VCaP (cell line): ENCODE measurements around the gene KRT81.
"Not testable (repeated sequence)": the region's sequence is repeated elsewhere in the genome, so short reads cannot be mapped to it uniquely, and the experiment has no call there.

ENCODE experiments used
- H3K27ac ChIP-seq: fragments of 450-650 bp; 2 replicates; pipeline ENCODE4 v1.5.1; 2017
- TF ChIP-seq, protein P1 (sequence below): fragments of 450-650 bp; conservative IDR thresholded peaks from 2 replicates; pipeline ENCODE4 v1.5.1; 2017; ENCODE audit warnings: mild to moderate bottlenecking, moderate library complexity

The KRT81 gene

DNA sequence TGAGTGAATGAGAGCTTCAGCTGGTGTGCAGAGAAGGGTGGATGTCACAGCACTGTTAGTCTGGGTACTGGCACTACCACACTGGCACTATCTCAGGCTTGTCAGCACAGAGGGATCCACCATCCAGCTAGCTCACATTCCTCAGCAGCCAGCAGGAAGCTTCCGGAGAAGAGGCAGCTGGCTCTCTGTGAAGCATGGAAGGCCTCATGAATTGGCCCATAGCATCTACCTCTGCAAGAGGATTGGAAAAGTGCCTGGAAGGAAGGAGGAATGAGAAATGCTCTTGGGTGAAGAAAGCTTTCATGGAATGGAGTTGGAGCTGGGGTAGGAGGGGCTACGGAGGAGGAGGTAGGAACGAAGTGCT lies 19.9 kb upstream of the KRT81 start:
- no peak overlapping the region for H3K27ac ChIP-seq
- TF ChIP-seq, protein P1, sequence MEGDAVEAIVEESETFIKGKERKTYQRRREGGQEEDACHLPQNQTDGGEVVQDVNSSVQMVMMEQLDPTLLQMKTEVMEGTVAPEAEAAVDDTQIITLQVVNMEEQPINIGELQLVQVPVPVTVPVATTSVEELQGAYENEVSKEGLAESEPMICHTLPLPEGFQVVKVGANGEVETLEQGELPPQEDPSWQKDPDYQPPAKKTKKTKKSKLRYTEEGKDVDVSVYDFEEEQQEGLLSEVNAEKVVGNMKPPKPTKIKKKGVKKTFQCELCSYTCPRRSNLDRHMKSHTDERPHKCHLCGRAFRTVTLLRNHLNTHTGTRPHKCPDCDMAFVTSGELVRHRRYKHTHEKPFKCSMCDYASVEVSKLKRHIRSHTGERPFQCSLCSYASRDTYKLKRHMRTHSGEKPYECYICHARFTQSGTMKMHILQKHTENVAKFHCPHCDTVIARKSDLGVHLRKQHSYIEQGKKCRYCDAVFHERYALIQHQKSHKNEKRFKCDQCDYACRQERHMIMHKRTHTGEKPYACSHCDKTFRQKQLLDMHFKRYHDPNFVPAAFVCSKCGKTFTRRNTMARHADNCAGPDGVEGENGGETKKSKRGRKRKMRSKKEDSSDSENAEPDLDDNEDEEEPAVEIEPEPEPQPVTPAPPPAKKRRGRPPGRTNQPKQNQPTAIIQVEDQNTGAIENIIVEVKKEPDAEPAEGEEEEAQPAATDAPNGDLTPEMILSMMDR = no peak

DNA sequence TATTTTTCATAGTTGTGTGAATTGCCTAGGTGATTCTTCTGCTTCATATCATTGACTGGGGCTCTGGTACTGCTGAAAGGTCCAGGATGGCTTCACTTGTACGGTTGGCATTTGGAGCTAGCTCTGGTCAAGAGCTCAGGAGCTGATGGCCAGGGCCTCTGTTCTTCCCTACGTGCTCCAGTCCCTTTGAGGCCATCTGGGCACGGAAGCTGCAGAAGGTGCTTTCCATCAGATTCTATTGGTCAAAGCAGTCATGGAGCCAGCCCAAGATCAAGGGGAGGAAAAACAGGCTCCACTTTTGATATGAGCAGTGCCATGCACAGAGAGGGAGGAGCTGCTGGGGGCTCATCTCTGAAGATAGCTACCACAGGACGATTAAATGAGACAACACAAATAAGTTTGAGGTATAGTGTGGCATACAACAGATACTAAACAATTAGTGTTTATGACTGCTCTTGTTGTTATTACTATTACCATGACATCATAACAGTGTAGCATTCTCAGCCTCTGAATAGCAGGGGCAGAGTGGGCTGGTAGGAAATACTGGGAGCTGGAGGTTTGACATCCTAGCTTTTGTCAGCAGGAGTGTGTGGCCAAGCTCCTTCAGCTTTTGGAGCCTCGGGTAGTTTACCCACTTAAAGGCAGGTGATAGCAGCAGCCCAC lies 19.4 kb upstream of the KRT81 start:
- TF ChIP-seq, protein P1 = no peak

DNA sequence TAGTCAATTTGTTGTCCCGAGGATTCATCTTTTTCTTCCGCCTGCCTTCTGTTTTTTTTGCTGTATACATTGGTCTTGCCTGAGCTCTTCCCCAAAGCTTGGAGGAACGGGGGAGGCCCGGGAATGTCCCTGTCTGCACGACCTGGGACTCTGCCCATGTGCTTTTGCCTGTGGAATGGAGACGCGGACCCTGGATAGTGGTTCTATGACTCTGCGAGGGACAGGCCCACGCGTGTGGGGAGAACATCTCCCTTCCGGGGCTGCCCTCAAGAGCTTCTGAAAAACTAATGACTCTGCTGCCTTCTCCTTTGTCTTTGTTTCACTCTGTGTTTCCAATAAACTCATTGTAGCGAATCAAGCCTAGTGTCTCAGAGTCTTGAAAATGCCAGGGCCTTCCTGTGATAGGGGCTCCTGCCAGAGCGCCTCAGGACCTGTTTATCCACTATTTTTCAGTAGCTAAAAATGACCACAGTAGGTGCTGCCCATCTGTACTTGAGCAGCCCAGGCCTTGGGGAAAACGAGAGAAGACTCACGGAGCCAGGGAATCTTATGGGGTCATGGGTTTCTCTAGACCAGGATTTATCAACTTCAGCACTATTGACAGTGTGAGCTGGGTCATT lies 17.6 kb upstream of the KRT81 start:
- peak overlapping the region; percentile 84 for H3K27ac ChIP-seq
- TF ChIP-seq, protein P1 = no peak

More for the DNA sequence above, 19.4 kb upstream of the KRT81 start:
- no peak overlapping the region for H3K27ac ChIP-seq

DNA sequence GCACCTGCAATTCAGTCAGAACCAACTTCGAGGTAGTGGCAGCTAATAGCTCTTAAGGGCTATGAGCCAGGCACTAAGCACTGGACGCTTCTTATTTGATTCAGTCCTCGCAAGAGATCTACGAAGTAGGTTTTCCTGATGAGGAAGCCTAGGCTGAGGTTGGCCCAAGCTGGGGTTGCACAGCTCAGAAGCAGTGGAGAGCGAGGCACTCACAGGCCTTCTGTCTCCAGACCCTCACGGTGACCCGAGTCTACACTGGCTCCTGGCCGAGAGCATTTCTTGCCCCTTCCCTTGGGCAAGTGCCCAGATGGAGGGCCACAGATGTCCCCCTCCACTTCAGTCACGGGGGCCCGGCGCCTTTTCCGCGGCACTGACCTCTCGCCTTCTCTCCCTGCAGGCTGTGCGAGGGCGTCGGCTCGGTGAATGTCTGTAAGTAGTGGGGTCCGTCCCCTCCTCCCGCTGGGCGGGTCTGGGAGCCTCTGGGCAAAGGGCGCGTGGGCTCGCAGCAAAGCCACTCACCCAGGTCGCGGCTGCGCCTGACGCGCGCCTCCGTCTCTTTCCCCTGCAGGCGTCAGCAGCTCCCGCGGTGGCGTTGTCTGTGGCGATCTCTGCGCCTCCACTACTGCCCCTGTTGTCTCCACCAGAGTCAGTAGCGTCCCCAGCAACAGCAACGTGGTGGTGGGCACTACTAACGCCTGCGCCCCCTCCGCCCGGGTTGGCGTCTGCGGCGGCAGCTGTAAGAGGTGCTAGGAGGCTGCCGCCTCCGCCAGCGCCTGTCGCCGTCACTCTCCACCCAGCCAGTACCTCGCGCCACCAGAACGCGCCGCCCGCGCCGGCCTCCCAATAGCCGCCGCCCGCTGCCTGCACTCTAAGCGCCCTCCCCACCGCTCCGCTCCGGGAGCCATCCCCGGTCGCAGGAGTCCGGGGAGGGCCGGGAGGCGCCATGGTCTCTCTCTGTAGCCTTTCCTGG lies 16.8 kb upstream of the KRT81 start:
- peak overlapping the region; percentile 84 for H3K27ac ChIP-seq
- TF ChIP-seq, protein P1 = peak; percentile 47

DNA sequence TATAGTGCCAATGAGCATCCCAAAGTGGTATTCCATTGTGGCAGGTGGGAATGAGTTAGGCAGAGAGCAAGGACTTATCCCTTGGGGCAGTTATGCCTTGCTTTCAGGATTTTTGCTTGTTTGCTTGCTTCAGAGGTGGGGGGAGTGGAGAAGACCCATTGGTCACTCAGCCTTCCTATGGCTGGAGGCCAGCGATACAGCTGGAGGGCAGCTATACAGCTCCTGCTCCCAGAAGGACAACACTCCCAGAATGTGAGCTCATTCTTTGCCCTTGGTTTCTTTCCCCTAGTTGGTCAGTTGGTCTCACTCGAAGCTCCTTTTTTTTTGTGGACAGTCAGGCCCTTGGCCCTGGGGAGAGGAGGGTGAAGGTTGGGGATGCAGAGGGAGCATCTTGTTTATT lies 15.4 kb upstream of the KRT81 start:
- TF ChIP-seq, protein P1 = no peak
- H3K27ac ChIP-seq = no peak overlapping the region

DNA sequence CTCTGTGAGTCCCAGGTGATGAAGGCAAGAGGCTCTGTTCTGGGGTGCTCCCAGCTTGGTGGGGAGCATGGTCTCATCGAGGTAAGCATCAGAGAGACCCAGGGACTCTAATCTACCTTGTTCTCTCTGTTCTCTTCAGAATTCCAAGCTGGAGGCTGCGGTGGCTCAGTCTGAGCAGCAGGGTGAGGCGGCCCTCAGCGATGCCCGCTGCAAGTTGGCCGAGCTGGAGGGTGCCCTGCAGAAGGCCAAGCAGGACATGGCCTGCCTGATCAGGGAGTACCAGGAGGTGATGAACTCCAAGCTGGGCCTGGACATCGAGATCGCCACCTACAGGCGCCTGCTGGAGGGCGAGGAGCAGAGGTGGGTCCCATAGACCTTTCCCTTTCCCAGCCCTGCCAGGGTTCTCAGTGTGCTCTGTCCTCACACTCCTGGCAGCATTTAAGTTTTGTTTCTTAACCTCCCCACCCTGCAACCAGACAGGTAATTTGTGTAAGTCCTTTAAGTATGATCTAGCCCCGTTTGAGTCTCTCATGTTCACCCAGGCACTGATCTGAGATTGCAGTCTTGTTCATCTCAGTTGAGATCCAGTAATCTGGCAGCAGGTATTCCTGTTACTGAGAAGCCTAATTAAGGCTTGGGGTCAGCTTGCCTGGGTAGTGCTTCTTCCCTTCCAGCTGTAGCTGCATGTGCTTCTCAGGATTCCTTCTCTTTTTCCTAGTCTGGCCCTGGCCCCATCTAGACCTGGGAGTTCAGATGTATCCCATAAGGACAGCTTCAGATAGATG lies 14.8 kb upstream of the KRT81 start:
- TF ChIP-seq, protein P1 = peak; percentile 70
- H3K27ac ChIP-seq = no peak overlapping the region

DNA sequence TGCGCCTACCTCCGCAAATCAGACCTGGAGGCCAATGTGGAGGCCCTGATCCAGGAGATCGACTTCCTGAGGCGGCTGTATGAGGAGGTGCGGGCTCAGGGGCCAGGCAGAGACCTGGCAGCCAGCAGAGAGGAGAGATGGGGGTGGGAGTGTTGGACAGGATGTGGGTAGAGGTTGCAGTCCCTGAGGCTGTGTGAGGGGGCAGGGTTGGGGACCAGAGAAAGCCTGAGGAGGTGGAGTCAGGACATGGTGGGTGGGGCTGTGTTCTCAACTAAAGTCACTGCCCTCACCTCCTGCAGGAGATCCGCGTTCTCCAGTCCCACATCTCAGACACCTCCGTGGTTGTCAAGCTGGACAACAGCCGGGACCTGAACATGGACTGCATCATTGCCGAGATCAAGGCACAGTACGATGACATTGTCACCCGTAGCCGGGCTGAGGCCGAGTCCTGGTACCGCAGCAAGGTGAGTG lies 13.6 kb upstream of the KRT81 start:
- not testable (repeated sequence) for H3K27ac ChIP-seq

DNA sequence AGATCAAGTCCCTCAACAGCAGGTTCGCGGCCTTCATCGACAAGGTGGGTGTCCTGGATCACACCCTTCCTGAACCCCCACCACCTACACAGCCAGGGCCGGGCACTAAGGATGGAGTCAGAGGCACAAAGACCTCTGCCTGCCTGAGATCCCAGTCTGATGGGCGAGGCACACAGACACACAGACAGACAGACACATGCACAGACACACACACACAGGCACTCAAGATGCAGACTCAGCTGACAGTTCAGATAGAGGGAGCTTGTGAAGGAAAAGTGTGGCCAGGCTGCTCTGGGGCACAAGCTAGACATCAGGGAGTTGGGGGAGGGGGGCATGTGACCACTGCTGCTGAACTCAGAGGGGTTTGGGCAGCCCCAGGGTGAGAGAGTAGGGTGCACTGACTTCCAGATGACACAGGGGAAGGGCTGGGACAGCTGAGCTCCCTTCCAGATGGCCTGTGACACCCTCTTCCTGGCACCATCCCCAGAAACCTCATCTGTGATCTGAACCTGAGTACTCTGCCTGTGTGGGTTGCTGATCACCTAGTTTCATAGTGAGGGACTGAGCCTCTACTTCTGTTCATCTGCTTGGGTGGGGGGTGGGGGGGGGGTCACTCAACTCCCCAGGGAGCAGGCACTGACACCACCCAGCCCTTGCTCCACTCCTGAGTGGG lies 11.0 kb upstream of the KRT81 start:
- not testable (repeated sequence) for H3K27ac ChIP-seq

DNA sequence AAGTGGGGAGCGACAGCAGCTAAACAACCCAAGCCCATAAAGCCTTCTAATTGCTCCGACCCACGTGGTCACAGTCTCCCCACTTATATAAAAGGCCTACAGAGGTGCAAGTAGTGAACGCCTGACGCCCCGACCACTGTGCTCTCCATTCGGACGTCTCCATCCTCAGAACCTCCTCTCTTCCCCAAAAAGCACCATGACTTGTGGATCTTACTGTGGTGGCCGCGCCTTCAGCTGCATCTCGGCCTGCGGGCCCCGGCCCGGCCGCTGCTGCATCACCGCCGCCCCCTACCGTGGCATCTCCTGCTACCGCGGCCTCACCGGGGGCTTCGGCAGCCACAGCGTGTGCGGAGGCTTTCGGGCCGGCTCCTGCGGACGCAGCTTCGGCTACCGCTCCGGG lies 10.4 kb upstream of the KRT81 start:
- H3K27ac ChIP-seq = not testable (repeated sequence)
